22Rv1 (cell line): ENCODE results near the gene ABCC6.
"Not testable (repeated sequence)": the region's sequence is repeated elsewhere in the genome, so short reads cannot be mapped to it uniquely, and the experiment has no call there.

Experiments
- H3K27ac ChIP-seq: fragments of 450-650 bp; 2 replicates; pipeline ENCODE4 v1.5.1; 2017
- CTCF ChIP-seq: fragments of 450-650 bp; IDR thresholded peaks from 2 replicates; pipeline ENCODE4 v1.5.1; 2017; ENCODE audit warnings: mild to moderate bottlenecking
- ZFX ChIP-seq: fragments of 450-650 bp; IDR thresholded peaks from 2 replicates; pipeline ENCODE4 v1.6.1; 2017; ENCODE audit warnings: antibody characterized with exemption, borderline replicate concordance

The ABCC6 gene

GRCh38 chr16:16164243-16164642 is 59.1 kb downstream of the ABCC6 start:
- H3K27ac ChIP-seq: no peak overlapping the region
- TF ChIP-seq ZFX (no peak), CTCF (no peak)

- H3K27ac ChIP-seq: no peak overlapping the region
- no peak for TF ChIP-seq ZFX
- TF ChIP-seq CTCF: no peak
These were observed 59.7 kb downstream of the ABCC6 start for GRCh38 chr16:16163571-16163970.

GRCh38 chr16:16163109-16163508 is 60.2 kb downstream of the ABCC6 start:
- no peak for TF ChIP-seq ZFX
- no peak overlapping the region for H3K27ac ChIP-seq

GRCh38 chr16:16162591-16162990 is 60.7 kb downstream of the ABCC6 start:
- no peak overlapping the region for H3K27ac ChIP-seq
- no peak for TF ChIP-seq CTCF
- TF ChIP-seq ZFX: no peak

- H3K27ac ChIP-seq: not testable (repeated sequence)
These were observed 61.5 kb downstream of the ABCC6 start for GRCh38 chr16:16161840-16162239.

GRCh38 chr16:16161319-16161718 is 62.0 kb downstream of the ABCC6 start:
- no peak overlapping the region for H3K27ac ChIP-seq
- TF ChIP-seq CTCF: no peak
- no peak for TF ChIP-seq ZFX

- no peak for TF ChIP-seq ZFX
- H3K27ac ChIP-seq: no peak overlapping the region
These were observed 63.6 kb downstream of the ABCC6 start for GRCh38 chr16:16159662-16160061.

- no peak overlapping the region for H3K27ac ChIP-seq
- TF ChIP-seq CTCF (no peak), ZFX (no peak)
These were observed 64.4 kb downstream of the ABCC6 start for GRCh38 chr16:16158741-16159374.

GRCh38 chr16:16158082-16158658 is 65.1 kb downstream of the ABCC6 start:
- no peak for TF ChIP-seq ZFX
- TF ChIP-seq CTCF: no peak

More at GRCh38 chr16:16158082-16158658, 65.1 kb downstream of the ABCC6 start:
- no peak overlapping the region for H3K27ac ChIP-seq
